ENCODE data around the gene TCP1. TPM values are rescaled to one million over a fixed set of nuclear protein-coding genes. Genes with fewer than 3 reads are reported as not detected.

The TCP1 gene
- 100 to 1,000 TPM; 103 to 140 (median 121) TPM for total RNA-seq

GRCh38 chr6:159789377-159790148, at the start of gene TCP1:
TCP1 (minus strand) TSS chr6:159789602; CDS start chr6:159789468, 134 bp downstream.
- peak; percentile 100 for DNase-seq (ENCODE audit: extremely low spot score)
- no peaks in the 10 kb centered on the region for H3K9me3 ChIP-seq
- peaks cover 7 to 62% (median 42%) of the 10 kb centered on the region in 4 donors for H3K36me3 ChIP-seq
- intact Hi-C loops (cut with DNase I), result loop anchor here (2.0 to 10.0 kb wide), 4 partner anchors 57 to 245 kb away; partner anchors contain the start of gene SOD2
- peak; percentile 93 for TF ChIP-seq POLR2A (IDR thresholded peaks at IDR 0.05; ENCODE audit: low read depth)
- no peak for TF ChIP-seq CTCF (IDR thresholded peaks at IDR 0.05)
- no peak for TF ChIP-seq EP300 (IDR thresholded peaks at IDR 0.05)
- peak; percentile 98 to 99 for TF ChIP-seq POLR2AphosphoS5 (IDR thresholded peaks at IDR 0.05)
- no peaks in the 10 kb centered on the region for H3K27me3 ChIP-seq
- H3K27ac ChIP-seq (replicated peaks in 1 of 4), result peak within 1 kb of the TSS; percentile 96 to 99 (median 97)
- H3K4me3 ChIP-seq, result peak within 1 kb of the TSS; percentile 87 to 100 (median 97)
- peaks cover 38 to 80% (median 70%) of the 10 kb centered on the region in 4 donors for H3K4me1 ChIP-seq
- WGBS, result under 1% methylated on average over 44 of the region's 64 CpGs

- H3K36me3 ChIP-seq, result no peaks in the 10 kb centered on the region
- no peak overlapping the region for H3K4me3 ChIP-seq
- H3K4me1 ChIP-seq, result no peaks in the 10 kb centered on the region
These were observed 48.8 kb upstream of the TCP1 start for GRCh38 chr6:159838020-159838744.

GRCh38 chr6:159837511-159837910, 48.1 kb upstream of the TCP1 start:
- no peak for DNase-seq (ENCODE audit: extremely low spot score)
- Histone ChIP-seq H3K4me1 (no peaks in the 10 kb centered on the region), H3K36me3 (no peaks in the 10 kb centered on the region), H3K4me3 (no peak overlapping the region), H3K27me3 (peaks cover 0 to 9% (median 0%) of the 10 kb centered on the region in 4 donors), H3K27ac (replicated peaks in 1 of 4) (no peak overlapping the region), H3K9me3 (no peaks in the 10 kb centered on the region)
- TF ChIP-seq CTCF (IDR thresholded peaks at IDR 0.05), result no peak
- no peak for TF ChIP-seq EP300 (IDR thresholded peaks at IDR 0.05)
- no peak for TF ChIP-seq POLR2A (IDR thresholded peaks at IDR 0.05; ENCODE audit: low read depth)
- no peak for TF ChIP-seq POLR2AphosphoS5 (IDR thresholded peaks at IDR 0.05)
- intact Hi-C loops (cut with DNase I), result no loop called here
- WGBS, result 85% methylated on average over 8 of the region's 8 CpGs

More at GRCh38 chr6:159838020-159838744, 48.8 kb upstream of the TCP1 start:
- Histone ChIP-seq H3K27ac (replicated peaks in 1 of 4) (no peak overlapping the region), H3K9me3 (no peaks in the 10 kb centered on the region), H3K27me3 (peaks cover 0 to 9% (median 0%) of the 10 kb centered on the region in 4 donors)
- 87% methylated on average over 7 of the region's 7 CpGs for WGBS
- no peak for DNase-seq (ENCODE audit: extremely low spot score)
- TF ChIP-seq POLR2A (IDR thresholded peaks at IDR 0.05; ENCODE audit: low read depth) (no peak), CTCF (IDR thresholded peaks at IDR 0.05) (no peak), POLR2AphosphoS5 (IDR thresholded peaks at IDR 0.05) (no peak), EP300 (IDR thresholded peaks at IDR 0.05) (no peak)
- intact Hi-C loops (cut with DNase I), result no loop called here

- DNase-seq (ENCODE audit: extremely low spot score), result no peak
- intact Hi-C loops (cut with DNase I), result no loop called here
- H3K27me3 ChIP-seq, result peaks cover 0 to 9% (median 0%) of the 10 kb centered on the region in 4 donors
- H3K9me3 ChIP-seq, result no peaks in the 10 kb centered on the region
- H3K4me1 ChIP-seq, result no peaks in the 10 kb centered on the region
- no peak overlapping the region for H3K27ac ChIP-seq (replicated peaks in 1 of 4)
- H3K4me3 ChIP-seq, result no peak overlapping the region
- WGBS, result 80% methylated on average over 25 of the region's 29 CpGs
- H3K36me3 ChIP-seq, result no peaks in the 10 kb centered on the region
- TF ChIP-seq POLR2A (IDR thresholded peaks at IDR 0.05; ENCODE audit: low read depth) (no peak), EP300 (IDR thresholded peaks at IDR 0.05) (no peak), POLR2AphosphoS5 (IDR thresholded peaks at IDR 0.05) (no peak), CTCF (IDR thresholded peaks at IDR 0.05) (no peak)
These were observed 47.5 kb upstream of the TCP1 start for GRCh38 chr6:159836718-159837490.
